GM20000 (cell line): ENCODE results near the gene NLRP7.

Experiments used
- DNase-seq: peaks from one replicate; pipeline ENCODE4 v3.0.0; 2012; ENCODE audit warnings: low spot score
- TF ChIP-seq, protein P1 (sequence below): IDR thresholded peaks from 2 replicates; pipeline ENCODE4 v1.5.1; 2012; ENCODE audit warnings: mild to moderate bottlenecking, control low read depth; ENCODE audit errors: extremely low read depth, missing control alignments

The NLRP7 gene

DNA sequence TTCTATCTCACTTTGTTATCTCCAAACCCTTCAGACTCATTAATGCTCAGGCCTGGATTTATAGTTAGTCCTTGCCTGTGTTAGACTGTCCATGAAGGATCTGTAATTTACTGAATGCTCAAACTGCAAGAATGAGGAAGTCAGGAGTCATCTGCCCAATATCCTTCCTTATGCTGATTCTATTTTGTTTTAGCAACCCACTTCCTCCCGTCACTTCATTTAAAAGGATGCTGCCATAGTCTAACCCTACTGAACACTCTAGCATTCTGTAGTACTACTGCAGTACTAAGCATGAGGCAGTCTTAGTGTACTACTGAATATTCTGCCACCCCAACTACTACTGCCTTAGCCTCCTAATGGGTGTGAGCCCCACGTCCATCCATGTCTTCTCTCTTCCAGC lies 71.8 kb downstream of the NLRP7 start:
- TF ChIP-seq, protein P1, sequence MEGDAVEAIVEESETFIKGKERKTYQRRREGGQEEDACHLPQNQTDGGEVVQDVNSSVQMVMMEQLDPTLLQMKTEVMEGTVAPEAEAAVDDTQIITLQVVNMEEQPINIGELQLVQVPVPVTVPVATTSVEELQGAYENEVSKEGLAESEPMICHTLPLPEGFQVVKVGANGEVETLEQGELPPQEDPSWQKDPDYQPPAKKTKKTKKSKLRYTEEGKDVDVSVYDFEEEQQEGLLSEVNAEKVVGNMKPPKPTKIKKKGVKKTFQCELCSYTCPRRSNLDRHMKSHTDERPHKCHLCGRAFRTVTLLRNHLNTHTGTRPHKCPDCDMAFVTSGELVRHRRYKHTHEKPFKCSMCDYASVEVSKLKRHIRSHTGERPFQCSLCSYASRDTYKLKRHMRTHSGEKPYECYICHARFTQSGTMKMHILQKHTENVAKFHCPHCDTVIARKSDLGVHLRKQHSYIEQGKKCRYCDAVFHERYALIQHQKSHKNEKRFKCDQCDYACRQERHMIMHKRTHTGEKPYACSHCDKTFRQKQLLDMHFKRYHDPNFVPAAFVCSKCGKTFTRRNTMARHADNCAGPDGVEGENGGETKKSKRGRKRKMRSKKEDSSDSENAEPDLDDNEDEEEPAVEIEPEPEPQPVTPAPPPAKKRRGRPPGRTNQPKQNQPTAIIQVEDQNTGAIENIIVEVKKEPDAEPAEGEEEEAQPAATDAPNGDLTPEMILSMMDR = no peak

DNA sequence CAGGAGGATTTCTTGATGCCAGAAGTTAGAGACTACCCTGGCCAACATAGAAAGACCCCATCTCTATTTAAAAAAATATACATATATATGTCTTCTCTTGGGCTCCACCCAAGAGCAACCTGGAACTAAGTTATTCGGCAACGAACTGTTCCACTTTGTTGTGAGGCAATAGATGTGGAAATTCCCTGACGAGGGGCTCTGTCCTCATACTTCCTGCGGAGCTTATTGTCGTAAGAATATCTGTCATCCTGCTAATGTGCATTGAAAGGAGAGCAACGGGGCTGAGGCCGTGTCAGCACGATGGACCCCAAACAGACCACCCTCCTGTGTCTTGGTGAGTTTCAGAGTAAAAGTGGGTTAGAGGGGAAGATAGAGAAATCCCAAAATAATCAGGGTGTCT lies 73.3 kb downstream of the NLRP7 start, which contains the start of gene FCAR:
Gene FCAR, plus strand, starts transcription at position 246 of the 400 bp plus-strand sequence. Its CDS starts 55 bp downstream, at position 301.
- no peak for DNase-seq
- TF ChIP-seq, protein P1 = no peak

More for the DNA sequence above, 71.8 kb downstream of the NLRP7 start:
- DNase-seq = no peak
